H1 (cell line): ENCODE results near the gene LUC7L3. TPM values are rescaled to one million over a fixed set of nuclear protein-coding genes. Genes with fewer than 3 reads are reported as not detected.

Experiments used
- CTCF ChIA-PET: fragments of 300-600 bp; sonication (Branson Sonifier 250); formaldehyde crosslinking; loops from one replicate; lab custom pipeline; 2021; ENCODE audit not compliant: partially characterized antibody; lab: Charles Lee
- POLR2A ChIA-PET: fragments of 300-600 bp; sonication (Branson Sonifier 250); formaldehyde crosslinking; loops from one replicate; lab custom pipeline; 2021; ENCODE audit warnings: inconsistent platforms; ENCODE audit not compliant: partially characterized antibody; lab: Charles Lee
- DNase-seq, 2 experiments: peaks; one replicate each; pipeline versions ENCODE4 v3.0.0 to v3.0.0-alpha.2; 2010 to 2022; ENCODE audit warnings: low spot score in 2 of 2, low read depth in 1 of 2, mixed read lengths in 1 of 2
- FAIRE-seq: peaks from 2 replicates; lab custom pipeline; 2011; peaks lifted over from hg19 to GRCh38; lab: Jason Lieb, UNC
- H2AFZ ChIP-seq: 2 replicates; pipeline ENCODE4 v1.8.1; 2012; ENCODE audit warnings: low read length, inconsistent platforms
- H2AK5ac ChIP-seq: 2 replicates; pipeline ENCODE4 v1.6.1; 2013; ENCODE audit warnings: low read depth, low read length
- H2BK120ac ChIP-seq: replicated peaks from 2 replicates; pipeline ENCODE3; 2013; ENCODE audit warnings: low read depth, low read length, inconsistent platforms
- H2BK12ac ChIP-seq: 2 replicates; pipeline ENCODE4 v1.6.1; 2013; ENCODE audit warnings: low read depth, low read length
- H2BK15ac ChIP-seq: 2 replicates; pipeline ENCODE4 v1.6.1; 2013; ENCODE audit warnings: low read length
- H2BK20ac ChIP-seq: 2 replicates; pipeline ENCODE4 v1.6.1; 2013; ENCODE audit warnings: low read length
- H2BK5ac ChIP-seq: 2 replicates; pipeline ENCODE4 v1.6.1; 2013; ENCODE audit warnings: low read depth, low read length
- H3K14ac ChIP-seq: 2 replicates; pipeline ENCODE4 v1.6.1; 2013; ENCODE audit warnings: inconsistent platforms; ENCODE audit not compliant: insufficient read length
- H3K18ac ChIP-seq: 2 replicates; pipeline ENCODE4 v1.6.1; 2013; ENCODE audit warnings: low read length; ENCODE audit errors: extremely low read depth
- H3K23ac ChIP-seq: 2 replicates; pipeline ENCODE4 v1.6.1; 2013; ENCODE audit warnings: inconsistent platforms; ENCODE audit not compliant: insufficient read length
- H3K23me2 ChIP-seq: 2 replicates; pipeline ENCODE4 v1.6.1; 2013; ENCODE audit warnings: low read depth, low read length
- H3K27ac ChIP-seq: 2 replicates; pipeline ENCODE4 v1.6.1; 2011; ENCODE audit warnings: low read depth, low read length, inconsistent platforms
- H3K27me3 ChIP-seq, 4 experiments: replicated peaks in 1 of 4; 1 replicate in 1 of 4; 2 replicates in 3 of 4; pipeline versions ENCODE4 v1.6.1 to v1.8.1; 2011 to 2013; ENCODE audit warnings: low read length in 3 of 4, mild to moderate bottlenecking in 3 of 4, inconsistent platforms in 2 of 4, mixed read lengths in 2 of 4, moderate library complexity in 1 of 4; ENCODE audit not compliant: control insufficient read depth in 3 of 4, insufficient read depth in 3 of 4; ENCODE audit errors: extremely low read depth in 1 of 4
- H3K36me3 ChIP-seq, 4 experiments: 2 replicates each; pipeline versions ENCODE4 v1.6.1 to v1.8.1; 2011 to 2013; ENCODE audit warnings: mild to moderate bottlenecking in 4 of 4, low read length in 3 of 4, moderate library complexity in 2 of 4, control low read depth in 1 of 4, inconsistent platforms in 1 of 4; ENCODE audit not compliant: insufficient read depth in 4 of 4, control insufficient read depth in 2 of 4
- H3K4ac ChIP-seq: replicated peaks from 2 replicates; pipeline ENCODE3; 2013; ENCODE audit warnings: low read length, low read depth, mixed read lengths, inconsistent platforms; ENCODE audit not compliant: insufficient read length
- H3K4me1 ChIP-seq, 4 experiments: replicated peaks in 1 of 4; 1 replicate in 1 of 4; 2 replicates in 3 of 4; pipeline versions ENCODE4 v1.6.1 to v1.8.1; 2011 to 2013; ENCODE audit warnings: low read length in 3 of 4, inconsistent platforms in 2 of 4, mixed read lengths in 1 of 4; ENCODE audit not compliant: insufficient read depth in 4 of 4, control insufficient read depth in 3 of 4
- H3K4me2 ChIP-seq, 2 experiments: 2 replicates each; pipeline versions ENCODE4 v1.6.1 to v1.8.1; 2011 to 2013; ENCODE audit warnings: low read depth in 2 of 2, low read length in 2 of 2, control low read depth in 1 of 2, inconsistent platforms in 1 of 2, mild to moderate bottlenecking in 1 of 2; ENCODE audit not compliant: insufficient read depth in 1 of 2
- H3K4me3 ChIP-seq, 4 experiments: fragments of 200-600, 300-600 bp in 1 of 4; sonication (generic), shearing (Covaris generic), sonication (Bioruptor Twin) in 1 of 4; 2 replicates each; pipeline versions ENCODE4 v1.5.1 to v1.8.1; 2011 to 2016; ENCODE audit warnings: low read length in 4 of 4, low read depth in 3 of 4, control low read depth in 2 of 4, inconsistent platforms in 2 of 4, mild to moderate bottlenecking in 2 of 4, mixed read lengths in 1 of 4, moderate library complexity in 1 of 4; ENCODE audit not compliant: insufficient read depth in 2 of 4; ENCODE audit errors: extremely low read depth in 1 of 4
- H3K56ac ChIP-seq: replicated peaks from 2 replicates; pipeline ENCODE3; 2013; ENCODE audit warnings: low read depth, mild to moderate bottlenecking, mixed read lengths, low read length, inconsistent platforms; ENCODE audit not compliant: insufficient read length
- H3K79me1 ChIP-seq: 2 replicates; pipeline ENCODE4 v1.6.1; 2013; ENCODE audit warnings: low read depth, low read length, control low read depth
- H3K79me2 ChIP-seq, 2 experiments: 2 replicates each; pipeline versions ENCODE4 v1.6.1 to v1.8.1; 2012 to 2013; ENCODE audit warnings: low read length in 2 of 2, mild to moderate bottlenecking in 2 of 2, inconsistent platforms in 1 of 2; ENCODE audit not compliant: insufficient read depth in 2 of 2, control insufficient read depth in 1 of 2
- H3K9ac ChIP-seq, 4 experiments: replicated peaks in 1 of 4; 1 replicate in 1 of 4; 2 replicates in 3 of 4; pipeline versions ENCODE4 v1.6.1 to v1.8.1; 2011 to 2013; ENCODE audit warnings: low read depth in 3 of 4, low read length in 3 of 4, control low read depth in 2 of 4, mild to moderate bottlenecking in 2 of 4, moderate library complexity in 2 of 4, inconsistent platforms in 1 of 4; ENCODE audit errors: extremely low read depth in 1 of 4
- H3K9me3 ChIP-seq, 2 experiments: 2 replicates each; pipeline versions ENCODE4 v1.6.1 to v1.8.1; 2012 to 2013; ENCODE audit warnings: mild to moderate bottlenecking in 2 of 2, moderate library complexity in 2 of 2, control low read depth in 1 of 2, inconsistent platforms in 1 of 2, low read depth in 1 of 2, low read length in 1 of 2, mixed read lengths in 1 of 2; ENCODE audit not compliant: insufficient read depth in 2 of 2
- H4K20me1 ChIP-seq, 2 experiments: replicated peaks in 1 of 2; 2 replicates each; pipeline versions ENCODE3 to v1.8.1; 2011 to 2013; ENCODE audit warnings: inconsistent platforms in 2 of 2, low read length in 2 of 2, mild to moderate bottlenecking in 1 of 2; ENCODE audit not compliant: insufficient read depth in 2 of 2, control insufficient read depth in 1 of 2
- H4K5ac ChIP-seq: 2 replicates; pipeline ENCODE4 v1.6.1; 2013; ENCODE audit warnings: low read length, low read depth, mixed read lengths, inconsistent platforms; ENCODE audit not compliant: insufficient read length
- H4K8ac ChIP-seq: 2 replicates; pipeline ENCODE4 v1.8.0; 2013; ENCODE audit warnings: mild to moderate bottlenecking, moderate library complexity, low read length, inconsistent platforms; ENCODE audit not compliant: insufficient read depth; ENCODE audit errors: extremely low read depth
- H4K91ac ChIP-seq: replicated peaks from 2 replicates; pipeline ENCODE3; 2013; ENCODE audit warnings: low read length, mixed read lengths, inconsistent platforms; ENCODE audit not compliant: insufficient read length
- BCL11A ChIP-seq, 2 experiments: IDR thresholded peaks; one replicate each; pipeline ENCODE4 v1.6.1; 2011; ENCODE audit warnings: low read depth in 2 of 2, low read length in 2 of 2, mild to moderate bottlenecking in 2 of 2
- CBX5 ChIP-seq: fragments of 300-800, 300-1000 bp; sonication (generic); IDR thresholded peaks from 2 replicates; pipeline ENCODE4 v1.7.1; 2016; ENCODE audit warnings: antibody characterized with exemption, low read length, low read depth
- CEBPB ChIP-seq: IDR thresholded peaks from 2 replicates; pipeline ENCODE4 v1.6.1; 2012; ENCODE audit warnings: low read depth, low read length
- CREB1 ChIP-seq: IDR thresholded peaks from 2 replicates; pipeline ENCODE4 v1.6.1; 2012; ENCODE audit warnings: inconsistent platforms
- CTBP2 ChIP-seq: IDR thresholded peaks from 2 replicates; pipeline ENCODE4 v1.7.0; 2011; ENCODE audit warnings: borderline replicate concordance, mild to moderate bottlenecking, moderate library complexity, mixed read lengths, low read length; ENCODE audit not compliant: insufficient read depth, insufficient read length
- FOSL1 ChIP-seq: IDR thresholded peaks from 2 replicates; pipeline ENCODE4 v1.6.1; 2011; ENCODE audit warnings: mild to moderate bottlenecking, low read depth, low read length, moderate library complexity; ENCODE audit not compliant: insufficient read depth
- HDAC6 ChIP-seq: IDR thresholded peaks from one replicate; pipeline ENCODE4 v1.7.1; 2012; ENCODE audit warnings: low read depth, mild to moderate bottlenecking, inconsistent platforms, low read length, moderate library complexity
- JUND ChIP-seq: IDR thresholded peaks from 2 replicates; pipeline ENCODE4 v1.6.1; 2011; ENCODE audit warnings: mild to moderate bottlenecking, improper control_type of control experiment, low read length
- NRF1 ChIP-seq: IDR thresholded peaks from 2 replicates; pipeline ENCODE4 v1.6.1; 2011; ENCODE audit warnings: mild to moderate bottlenecking, low read depth, low read length, improper control_type of control experiment
- POLR2A ChIP-seq, 2 experiments: IDR thresholded peaks; 1 replicate in 1 of 2; 2 replicates in 1 of 2; pipeline ENCODE4 v1.6.1; 2011; ENCODE audit warnings: low read depth in 2 of 2, low read length in 2 of 2, mild to moderate bottlenecking in 2 of 2; ENCODE audit errors: control extremely low read depth in 1 of 2
- POLR2AphosphoS5 ChIP-seq: IDR thresholded peaks from 2 replicates; pipeline ENCODE4 v1.6.1; 2011; ENCODE audit warnings: low read depth, low read length
- RBBP5 ChIP-seq: IDR thresholded peaks from 2 replicates; pipeline ENCODE4 v1.7.1; 2012; ENCODE audit warnings: low read depth, mild to moderate bottlenecking, inconsistent platforms, low read length, moderate library complexity, borderline replicate concordance
- SIX5 ChIP-seq: IDR thresholded peaks from 2 replicates; pipeline ENCODE4 v1.6.1; 2011; ENCODE audit warnings: mild to moderate bottlenecking, low read depth, low read length
- SRF ChIP-seq: IDR thresholded peaks from 2 replicates; pipeline ENCODE4 v1.6.1; 2011; ENCODE audit warnings: mild to moderate bottlenecking, low read depth, low read length, moderate library complexity
- ZNF274 ChIP-seq: IDR thresholded peaks from 2 replicates; pipeline ENCODE4 v1.7.0; 2012; ENCODE audit warnings: low read length, borderline replicate concordance; ENCODE audit errors: extremely low read depth
- WGBS, 2 experiments: shearing (Covaris generic) in 1 of 2; methylation state at CpG; one replicate each; pipeline versions ENCODE4 v1.1.6 to v1.1.7; 2013 to 2015; ENCODE audit warnings: low lambda C conversion rate in 2 of 2, mixed read lengths in 2 of 2, inconsistent platforms in 1 of 2, low coverage in 1 of 2, missing lambda C conversion rate in 1 of 2; ENCODE audit not compliant: insufficient replicate concordance in 2 of 2, insufficient coverage in 1 of 2, insufficient read length in 1 of 2; ENCODE audit errors: extremely low coverage in 1 of 2, missing lambda C conversion rate in 1 of 2; 5-methylcytosine and 5-hydroxymethylcytosine counted together
- polyA plus RNA-seq, 7 experiments: library from polyadenylated mRNA; depleted of rRNA in 3 of 7; stranded (reverse) in 5 of 7; unstranded in 2 of 7; fragments of >200 nt in 5 of 7; fragments of 200-250 nt in 2 of 7; gene quantifications; 1 replicate in 5 of 7; 2 replicates in 1 of 7; 4 replicates in 1 of 7; pipeline versions ENCODE4 v1.2.1 to v1.2.3, GENCODE V29; 2011 to 2013; ENCODE audit warnings: missing spikeins in 2 of 7, mixed read lengths in 2 of 7
- total RNA-seq: library from RNA; stranded (reverse); fragmentation: NEBNext Ultra II Directional; extraction: Animal tissue kit (Norgen Biotek cat#: 25700); gene quantifications from 2 replicates; pipeline ENCODE4 v1.2.1, GENCODE V29; 2021

The LUC7L3 gene
- total and polyA plus RNA-seq, 2 of the 8 experiments (the other 6 are each of a cell fraction or from before 2014, with no cell fraction given), result 102 to 126 TPM

GRCh38 chr17:50710650-50711049 is 8.8 kb upstream of the LUC7L3 start:
- H4K5ac ChIP-seq, result no peak overlapping the region
- H2BK120ac ChIP-seq, result no peak overlapping the region
- no peaks in the 10 kb centered on the region for H4K20me1 ChIP-seq
- no peak overlapping the region for H3K23ac ChIP-seq
- no peak overlapping the region for H3K4me2 ChIP-seq
- no peak overlapping the region for H2BK15ac ChIP-seq
- H3K4me1 ChIP-seq, result peaks cover 0 to 5% (median 4%) of the 10 kb centered on the region in 4 experiments; a peak in 4 of 7 replicates
- no peak overlapping the region for H3K4me3 ChIP-seq
- H2BK5ac ChIP-seq, result no peak overlapping the region
- POLR2A ChIA-PET, result no interaction called here
- H2AFZ ChIP-seq, result no peak overlapping the region
- H3K4ac ChIP-seq, result no peak overlapping the region
- FAIRE-seq (no peak), DNase-seq (no peak)
- no peak overlapping the region for H2BK20ac ChIP-seq
- no peaks in the 10 kb centered on the region; the same call in 1 of the 2 replicates for H3K79me1 ChIP-seq
- H4K8ac ChIP-seq, result no peak overlapping the region
- H3K56ac ChIP-seq, result no peak overlapping the region
- H3K79me2 ChIP-seq, result peaks cover 0 to 12% of the 10 kb centered on the region in 2 experiments; a peak in 3 of 4 replicates
- H3K9ac ChIP-seq, result no peak overlapping the region
- H3K27me3 ChIP-seq, result no peaks in the 10 kb centered on the region
- no peaks in the 10 kb centered on the region for H3K9me3 ChIP-seq
- H3K27ac ChIP-seq, result no peak overlapping the region
- CTCF ChIA-PET, result no interaction called here
- peaks cover 2% of the 10 kb centered on the region for H3K23me2 ChIP-seq
- H3K14ac ChIP-seq, result no peak overlapping the region
- no peak overlapping the region for H3K18ac ChIP-seq
- H2BK12ac ChIP-seq, result no peak overlapping the region
- H3K36me3 ChIP-seq, result no peaks in the 10 kb centered on the region
- H2AK5ac ChIP-seq, result no peak overlapping the region
- WGBS, 2 experiments, result 88% methylated on average over 4 of the region's 4 CpGs; no CpG with 5 or more reads in 1 of the 2 experiments
- H4K91ac ChIP-seq, result no peak overlapping the region
- TF ChIP-seq CTBP2 (no peak), CREB1 (no peak), CBX5 (no peak), POLR2AphosphoS5 (no peak), POLR2A (IDR thresholded peaks at IDR 0.05; ENCODE audit: control extremely low read depth in 1 of 2, low read depth in 2 of 2, low read length in 2 of 2) (no peak), JUND (no peak), ZNF274 (no peak), HDAC6 (no peak), RBBP5 (no peak), SRF (no peak), SIX5 (no peak), BCL11A (IDR thresholded peaks at IDR 0.05; ENCODE audit: low read depth in 2 of 2, low read length in 2 of 2) (no peak), FOSL1 (no peak), CEBPB (no peak), NRF1 (no peak)
